SU-DHL-6 (cell line): ENCODE measurements around the gene FAM174A.

Source experiments
- H2AFZ ChIP-seq: fragments of 200-600 bp; sonication (generic); 2 replicates; pipeline ENCODE4 v1.6.1; 2014; ENCODE audit warnings: low read depth, mild to moderate bottlenecking, moderate library complexity, mixed read lengths, antibody characterized with exemption, low read length; ENCODE audit not compliant: severe bottlenecking
- H3F3A ChIP-seq: fragments of 200-600 bp; shearing (Covaris generic); 2 replicates; pipeline ENCODE4 v1.6.0; 2016; ENCODE audit warnings: antibody characterized with exemption, mild to moderate bottlenecking; ENCODE audit not compliant: insufficient read depth
- H3K27ac ChIP-seq: fragments of 200-600 bp; sonication (generic); 2 replicates; pipeline ENCODE4 v1.5.1; 2016; ENCODE audit warnings: low read depth, mild to moderate bottlenecking, low read length, moderate library complexity, mixed read lengths
- H3K27me3 ChIP-seq: fragments of 200-600 bp; sonication (generic), shearing (Covaris generic); 2 replicates; pipeline ENCODE4 v1.6.0; 2014; ENCODE audit warnings: mild to moderate bottlenecking, low read length
- H3K36me3 ChIP-seq: fragments of 200-600 bp; sonication (generic); 2 replicates; pipeline ENCODE4 v1.6.1; 2014; ENCODE audit warnings: mild to moderate bottlenecking, low read length, mixed read lengths
- H3K4me2 ChIP-seq: fragments of 300-600, 200-600 bp; shearing (Covaris generic), sonication (generic); 2 replicates; pipeline ENCODE4 v1.6.0; 2014; ENCODE audit warnings: low read length, low read depth, mild to moderate bottlenecking; ENCODE audit not compliant: poor library complexity, severe bottlenecking
- H3K4me3 ChIP-seq: fragments of 200-600 bp; sonication (generic); 2 replicates; pipeline ENCODE4 v1.5.1; 2014; ENCODE audit warnings: antibody characterized with exemption, low read length, mild to moderate bottlenecking, mixed read lengths; ENCODE audit not compliant: insufficient read depth, poor library complexity, severe bottlenecking
- H3K79me2 ChIP-seq: fragments of 200-600 bp; sonication (generic); 2 replicates; pipeline ENCODE4 v1.6.1; 2014; ENCODE audit warnings: mild to moderate bottlenecking, low read length, moderate library complexity; ENCODE audit not compliant: insufficient read depth
- H3K9ac ChIP-seq: fragments of 200-600 bp; sonication (generic); 2 replicates; pipeline ENCODE4 v1.7.0; 2014; ENCODE audit warnings: mild to moderate bottlenecking, low read length
- H3K9me2 ChIP-seq: fragments of 200-600 bp; sonication (generic); replicated peaks from 2 replicates; pipeline ENCODE4 v1.6.1; 2014; ENCODE audit warnings: low read length; ENCODE audit not compliant: insufficient read depth
- H3K9me3 ChIP-seq: fragments of 200-600 bp; sonication (generic); 2 replicates; pipeline ENCODE4 v1.6.1; 2014; ENCODE audit warnings: low read length, mixed read lengths; ENCODE audit not compliant: insufficient read depth
- H4K20me1 ChIP-seq: fragments of 200-600 bp; sonication (generic); 2 replicates; pipeline ENCODE4 v1.6.1; 2014; ENCODE audit warnings: low read depth, mild to moderate bottlenecking, antibody characterized with exemption, low read length, moderate library complexity, mixed read lengths
- CTCF ChIP-seq: fragments of 200-600 bp; sonication (generic); IDR thresholded peaks from one replicate; pipeline ENCODE4 v1.5.1; 2017; ENCODE audit warnings: antibody characterized with exemption, mild to moderate bottlenecking, low read length, moderate library complexity; ENCODE audit not compliant: insufficient read depth, poor library complexity, severe bottlenecking
- EZH2phosphoT487 ChIP-seq: fragments of 200-600 bp; sonication (generic), shearing (Covaris generic); conservative IDR thresholded peaks from 2 replicates; pipeline ENCODE4 v1.6.1; 2018; ENCODE audit warnings: mild to moderate bottlenecking, antibody characterized with exemption, low read length, moderate library complexity, mixed read lengths

FAM174A gene

GRCh38 chr5:100566382-100567141 lies 31.4 kb downstream of the FAM174A start:
- H3K27me3 ChIP-seq = no peaks in the 10 kb centered on the region
- no peaks in the 10 kb centered on the region for H3K79me2 ChIP-seq
- H3K4me3 ChIP-seq = no peak overlapping the region
- no peaks in the 10 kb centered on the region for H3K9me2 ChIP-seq
- H3K9ac ChIP-seq = no peak overlapping the region
- H2AFZ ChIP-seq = no peak overlapping the region
- no peaks in the 10 kb centered on the region for H4K20me1 ChIP-seq
- H3K9me3 ChIP-seq = no peaks in the 10 kb centered on the region
- no peak overlapping the region for H3K4me2 ChIP-seq
- no peak overlapping the region for H3K27ac ChIP-seq
- H3K36me3 ChIP-seq = no peaks in the 10 kb centered on the region
- H3F3A ChIP-seq = no peaks in the 10 kb centered on the region
- TF ChIP-seq CTCF (no peak), EZH2phosphoT487 (no peak)

GRCh38 chr5:100574716-100575115 lies 39.5 kb downstream of the FAM174A start:
- H3K4me2 ChIP-seq = no peak overlapping the region
- H3K79me2 ChIP-seq = no peaks in the 10 kb centered on the region
- H3K27me3 ChIP-seq = no peaks in the 10 kb centered on the region
- no peaks in the 10 kb centered on the region for H3F3A ChIP-seq
- H3K9me2 ChIP-seq = no peaks in the 10 kb centered on the region
- no peak overlapping the region for H2AFZ ChIP-seq
- no peaks in the 10 kb centered on the region for H4K20me1 ChIP-seq
- no peak overlapping the region for H3K27ac ChIP-seq
- H3K36me3 ChIP-seq = no peaks in the 10 kb centered on the region
- no peak overlapping the region for H3K9ac ChIP-seq
- H3K4me3 ChIP-seq = no peak overlapping the region
- TF ChIP-seq CTCF = no peak
- no peaks in the 10 kb centered on the region for H3K9me3 ChIP-seq

GRCh38 chr5:100575815-100576214 lies 40.6 kb downstream of the FAM174A start:
- Histone ChIP-seq H3K27me3 (no peaks in the 10 kb centered on the region), H3K36me3 (no peaks in the 10 kb centered on the region), H3K9me3 (no peaks in the 10 kb centered on the region), H3K9ac (no peak overlapping the region), H2AFZ (no peak overlapping the region), H3K4me2 (no peak overlapping the region), H3F3A (no peaks in the 10 kb centered on the region), H3K9me2 (no peaks in the 10 kb centered on the region), H3K79me2 (no peaks in the 10 kb centered on the region), H3K4me3 (no peak overlapping the region), H4K20me1 (no peaks in the 10 kb centered on the region), H3K27ac (no peak overlapping the region)
- no peak for TF ChIP-seq CTCF
- no peak for TF ChIP-seq EZH2phosphoT487
